ENCODE measurements around the gene FRK. TPM values are rescaled to one million over a fixed set of nuclear protein-coding genes. Genes with fewer than 3 reads are reported as not detected.

Gene FRK
- total and polyA plus RNA-seq, 2 donors from 2014 or later, result 5.9 to 25.0 TPM

DNA sequence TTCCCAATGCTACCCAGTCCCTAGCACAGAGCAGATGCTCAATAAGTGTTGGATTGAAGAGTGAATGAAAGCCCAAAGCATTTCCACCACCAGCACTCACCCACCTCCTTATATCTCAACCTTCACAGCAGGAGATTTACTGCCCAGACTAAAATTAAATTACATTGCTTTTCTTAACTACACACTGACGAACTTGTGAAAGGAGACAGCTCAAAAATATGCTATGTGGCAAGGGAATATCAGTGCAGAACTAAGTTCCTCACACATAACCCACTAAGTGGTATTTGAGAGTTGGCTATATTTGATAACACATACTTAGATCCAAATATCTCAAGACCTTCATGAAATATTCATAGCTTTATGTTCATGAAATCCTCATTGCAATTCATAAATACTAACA is 137.7 kb downstream of the FRK start:
- Histone ChIP-seq H3K4me1 (ENCODE audit: control insufficient read depth in 2 of 3, insufficient read depth in 2 of 3, low read depth in 1 of 3, low read length in 3 of 3) (no peaks in the 10 kb centered on the region), H3K27ac (ENCODE audit: low read depth in 2 of 2, low read length in 2 of 2) (no peak overlapping the region), H3K36me3 (ENCODE audit: control insufficient read depth in 2 of 3, insufficient read depth in 3 of 3, low read length in 3 of 3) (no peaks in the 10 kb centered on the region), H3K4me3 (ENCODE audit: low read length in 3 of 3) (no peak overlapping the region), H3K27me3 (ENCODE audit: control insufficient read depth, insufficient read depth, low read length) (no peaks in the 10 kb centered on the region), H3K9me3 (ENCODE audit: control insufficient read depth in 2 of 3, insufficient read depth in 1 of 3, low read length in 3 of 3) (no peaks in the 10 kb centered on the region), H3K9ac (ENCODE audit: low read length in 3 of 3) (no peak overlapping the region)
- FAIRE-seq (no peak), DNase-seq (no peak)
- TF ChIP-seq, protein P1, sequence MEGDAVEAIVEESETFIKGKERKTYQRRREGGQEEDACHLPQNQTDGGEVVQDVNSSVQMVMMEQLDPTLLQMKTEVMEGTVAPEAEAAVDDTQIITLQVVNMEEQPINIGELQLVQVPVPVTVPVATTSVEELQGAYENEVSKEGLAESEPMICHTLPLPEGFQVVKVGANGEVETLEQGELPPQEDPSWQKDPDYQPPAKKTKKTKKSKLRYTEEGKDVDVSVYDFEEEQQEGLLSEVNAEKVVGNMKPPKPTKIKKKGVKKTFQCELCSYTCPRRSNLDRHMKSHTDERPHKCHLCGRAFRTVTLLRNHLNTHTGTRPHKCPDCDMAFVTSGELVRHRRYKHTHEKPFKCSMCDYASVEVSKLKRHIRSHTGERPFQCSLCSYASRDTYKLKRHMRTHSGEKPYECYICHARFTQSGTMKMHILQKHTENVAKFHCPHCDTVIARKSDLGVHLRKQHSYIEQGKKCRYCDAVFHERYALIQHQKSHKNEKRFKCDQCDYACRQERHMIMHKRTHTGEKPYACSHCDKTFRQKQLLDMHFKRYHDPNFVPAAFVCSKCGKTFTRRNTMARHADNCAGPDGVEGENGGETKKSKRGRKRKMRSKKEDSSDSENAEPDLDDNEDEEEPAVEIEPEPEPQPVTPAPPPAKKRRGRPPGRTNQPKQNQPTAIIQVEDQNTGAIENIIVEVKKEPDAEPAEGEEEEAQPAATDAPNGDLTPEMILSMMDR (IDR thresholded peaks at IDR 0.05; ENCODE audit: borderline replicate concordance, extremely low read depth, insufficient read depth), result no peak
- intact Hi-C loops (cut with DNase I), result no loop called here

DNA sequence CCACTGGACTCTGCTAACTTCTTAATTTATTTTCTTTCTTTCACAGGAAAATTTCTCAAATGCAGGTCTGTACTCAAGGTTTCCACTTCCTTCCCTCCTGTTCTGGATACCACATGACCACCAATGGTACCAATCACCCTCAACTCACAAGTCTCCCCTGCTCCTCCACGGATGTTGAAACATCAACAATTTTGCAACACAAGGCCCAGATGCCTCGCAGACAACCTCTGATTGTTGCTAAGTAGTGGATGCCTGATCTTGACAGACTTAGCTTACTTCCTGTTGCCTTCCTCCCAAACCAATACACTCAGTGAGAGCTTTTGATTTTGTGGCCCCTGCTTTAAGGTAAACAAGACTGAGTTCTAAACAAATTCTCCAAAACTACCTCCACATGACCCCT is 146.6 kb downstream of the FRK start:
- DNase-seq (no peak), FAIRE-seq (no peak)
- TF ChIP-seq, protein P1 (IDR thresholded peaks at IDR 0.05; ENCODE audit: borderline replicate concordance, extremely low read depth, insufficient read depth), result no peak
- no peaks in the 10 kb centered on the region for H3K9me3 ChIP-seq (ENCODE audit: control insufficient read depth in 2 of 3, insufficient read depth in 1 of 3, low read length in 3 of 3)
- H3K4me1 ChIP-seq (ENCODE audit: control insufficient read depth in 2 of 3, insufficient read depth in 2 of 3, low read depth in 1 of 3, low read length in 3 of 3), result no peaks in the 10 kb centered on the region
- no peak overlapping the region for H3K9ac ChIP-seq (ENCODE audit: low read length in 3 of 3)
- no peaks in the 10 kb centered on the region for H3K27me3 ChIP-seq (ENCODE audit: control insufficient read depth, insufficient read depth, low read length)
- H3K36me3 ChIP-seq (ENCODE audit: control insufficient read depth in 2 of 3, insufficient read depth in 3 of 3, low read length in 3 of 3), result no peaks in the 10 kb centered on the region
- H3K27ac ChIP-seq (ENCODE audit: low read depth in 2 of 2, low read length in 2 of 2), result no peak overlapping the region
- intact Hi-C loops (cut with DNase I), result no loop called here
- no peak overlapping the region for H3K4me3 ChIP-seq (ENCODE audit: low read length in 3 of 3)

DNA sequence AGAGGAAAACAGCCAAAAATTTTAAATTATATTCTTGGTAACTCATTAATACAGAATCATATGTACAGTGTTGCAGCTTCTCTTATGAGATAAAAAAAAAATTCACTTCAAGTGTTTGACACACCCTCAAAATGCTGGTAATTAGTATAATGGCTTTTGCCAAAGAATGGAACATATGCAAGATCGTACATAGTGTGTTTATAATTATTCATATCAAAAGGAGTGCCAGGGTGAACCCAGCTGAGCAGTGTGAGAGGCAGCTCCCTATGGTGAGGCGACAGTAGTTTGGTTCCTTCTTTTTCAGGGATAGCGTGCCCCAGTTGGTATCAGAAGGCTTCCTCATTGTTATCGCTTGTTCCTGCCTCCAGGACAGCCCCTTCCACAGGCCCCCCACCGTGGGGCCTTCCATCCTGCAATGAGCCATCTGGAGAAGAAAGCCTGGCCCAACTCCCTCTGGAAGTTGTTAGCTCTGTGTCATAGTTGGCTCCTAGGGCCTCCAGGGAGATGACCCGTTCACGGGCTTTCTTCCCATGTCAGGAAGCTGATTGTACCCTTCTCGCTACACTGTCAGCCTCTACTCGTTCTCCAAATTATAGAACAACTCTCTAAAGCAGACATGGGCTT is 150.7 kb downstream of the FRK start:
- Histone ChIP-seq H3K27ac (ENCODE audit: low read depth in 2 of 2, low read length in 2 of 2) (no peak overlapping the region), H3K27me3 (ENCODE audit: control insufficient read depth, insufficient read depth, low read length) (no peaks in the 10 kb centered on the region), H3K4me1 (ENCODE audit: control insufficient read depth in 2 of 3, insufficient read depth in 2 of 3, low read depth in 1 of 3, low read length in 3 of 3) (no peaks in the 10 kb centered on the region), H3K4me3 (ENCODE audit: low read length in 3 of 3) (no peak overlapping the region), H3K36me3 (ENCODE audit: control insufficient read depth in 2 of 3, insufficient read depth in 3 of 3, low read length in 3 of 3) (no peaks in the 10 kb centered on the region), H3K9ac (ENCODE audit: low read length in 3 of 3) (no peak overlapping the region), H3K9me3 (ENCODE audit: control insufficient read depth in 2 of 3, insufficient read depth in 1 of 3, low read length in 3 of 3) (no peaks in the 10 kb centered on the region)
- TF ChIP-seq, protein P1 (IDR thresholded peaks at IDR 0.05; ENCODE audit: borderline replicate concordance, extremely low read depth, insufficient read depth), result no peak
- DNase-seq (no peak), FAIRE-seq (no peak)
- intact Hi-C loops (cut with DNase I), result no loop called here

Measured in kidney (tissue), 14 donors.